DOHH2 (cell line): ENCODE results near the gene HIVEP2.

Source experiments
- CTCF ChIP-seq: fragments of 200-600 bp; sonication (generic); IDR thresholded peaks from one replicate; pipeline ENCODE4 v1.5.1; 2014; ENCODE audit warnings: antibody characterized with exemption, mild to moderate bottlenecking, low read depth, low read length; ENCODE audit not compliant: poor library complexity, severe bottlenecking
- EZH2phosphoT487 ChIP-seq: fragments of 200-600 bp; sonication (generic); IDR thresholded peaks from 2 replicates; pipeline ENCODE4 v1.6.1; 2017; ENCODE audit warnings: borderline replicate concordance, mild to moderate bottlenecking, antibody characterized with exemption, low read length, moderate library complexity, mixed read lengths

GRCh38 chr6:142968601-142969000 lies 23.6 kb upstream of the HIVEP2 start:
- TF ChIP-seq CTCF (no peak), EZH2phosphoT487 (no peak)
